Measurements from ENCODE around the gene PYGL.

Gene PYGL

DNA sequence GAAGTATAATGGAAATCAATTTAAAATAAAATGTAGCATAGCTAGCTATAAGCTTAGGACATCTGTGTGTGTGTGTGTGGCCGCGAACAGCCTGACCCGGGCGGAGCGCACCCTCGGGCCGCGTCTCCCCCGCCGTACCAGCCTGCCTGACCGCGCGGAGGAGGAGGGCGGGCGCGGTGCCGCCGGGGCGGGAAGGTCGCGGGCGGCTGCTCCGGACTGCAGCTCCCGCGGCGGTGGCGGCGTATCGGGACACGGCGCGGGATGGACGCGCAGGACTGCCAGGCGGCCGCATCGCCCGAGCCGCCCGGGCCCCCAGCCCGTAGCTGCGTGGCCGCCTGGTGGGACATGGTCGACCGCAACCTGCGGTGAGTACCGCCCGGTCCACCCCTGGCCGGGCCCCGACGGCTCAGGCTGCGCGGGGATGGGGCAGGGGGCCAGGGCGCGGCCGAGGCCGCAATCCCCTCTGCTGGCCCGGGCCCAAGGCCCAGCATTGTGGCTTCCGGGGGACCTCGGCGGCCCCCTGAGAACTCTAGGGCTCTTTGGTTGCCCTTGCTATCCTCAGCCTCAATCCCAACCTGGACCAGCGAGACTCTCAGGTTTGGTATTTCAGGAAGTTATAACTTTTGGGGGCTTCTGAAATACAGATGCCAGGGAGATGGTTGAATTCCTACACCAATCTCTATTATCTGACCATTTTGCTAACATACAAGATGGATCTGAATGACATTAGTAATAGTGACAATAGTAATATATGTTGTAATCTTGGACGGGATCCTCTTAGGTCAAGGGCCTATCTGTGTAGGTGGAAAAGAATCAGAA is 72.2 kb downstream of the PYGL start, which contains the start of gene ABHD12B:
TSS of gene ABHD12B (plus strand) at position 140 of the 819 bp plus-strand sequence. CDS start at position 262, 122 bp downstream.
- no peak for DNase-seq (ENCODE audit: low read depth)

DNA sequence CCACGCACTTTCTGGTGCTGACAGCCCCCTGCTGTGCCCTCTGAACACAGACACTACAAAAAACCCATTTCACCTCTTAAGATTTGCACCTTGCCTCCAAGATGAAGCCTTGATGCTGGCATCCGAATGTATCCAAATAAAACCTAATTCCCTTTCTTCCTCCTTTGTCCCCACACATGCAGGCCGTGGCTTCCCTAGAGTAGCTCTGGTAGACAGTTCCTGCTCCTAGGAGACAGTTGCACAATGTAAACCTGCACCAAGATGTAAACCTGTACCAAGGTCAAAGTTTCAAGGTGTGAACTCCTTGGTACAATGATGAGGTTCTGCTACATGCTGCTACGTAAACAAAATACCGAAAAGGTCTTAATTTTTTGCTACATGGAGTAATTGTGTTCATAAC is 73.1 kb downstream of the PYGL start:
- no peak for DNase-seq (ENCODE audit: low read depth)

DNA sequence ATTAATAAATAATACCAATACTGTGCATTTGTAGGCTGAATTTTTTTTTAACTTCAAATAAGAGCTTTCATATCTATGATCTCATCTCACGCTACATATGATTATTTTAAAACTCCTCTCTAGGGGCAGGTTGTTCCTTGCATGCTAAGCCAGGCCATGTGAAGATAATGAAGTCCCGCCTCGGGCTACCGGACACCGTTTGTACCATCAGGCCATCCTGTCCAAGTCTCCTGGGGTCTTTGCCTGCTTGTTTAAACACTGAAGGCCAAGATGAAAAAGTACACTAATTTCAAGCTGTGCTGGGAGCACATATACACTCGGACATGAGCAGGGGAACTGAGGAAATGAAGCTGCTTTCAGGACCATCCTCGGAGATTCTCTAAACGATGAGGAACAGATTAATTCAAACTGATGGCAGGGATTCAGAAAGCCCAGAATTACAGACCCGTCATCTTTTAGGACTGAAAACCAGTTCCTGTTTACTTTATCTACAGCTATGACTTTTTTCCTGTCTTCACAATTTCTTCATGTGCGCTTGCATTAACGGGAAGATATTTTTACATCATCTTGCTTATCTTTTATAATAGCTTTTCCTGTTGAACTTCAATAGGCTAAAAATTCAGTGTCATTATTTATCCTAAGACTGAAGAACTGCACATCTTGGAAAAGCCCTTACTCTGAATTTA is 78.7 kb downstream of the PYGL start:
- DNase-seq (ENCODE audit: low read depth): no peak

DNA sequence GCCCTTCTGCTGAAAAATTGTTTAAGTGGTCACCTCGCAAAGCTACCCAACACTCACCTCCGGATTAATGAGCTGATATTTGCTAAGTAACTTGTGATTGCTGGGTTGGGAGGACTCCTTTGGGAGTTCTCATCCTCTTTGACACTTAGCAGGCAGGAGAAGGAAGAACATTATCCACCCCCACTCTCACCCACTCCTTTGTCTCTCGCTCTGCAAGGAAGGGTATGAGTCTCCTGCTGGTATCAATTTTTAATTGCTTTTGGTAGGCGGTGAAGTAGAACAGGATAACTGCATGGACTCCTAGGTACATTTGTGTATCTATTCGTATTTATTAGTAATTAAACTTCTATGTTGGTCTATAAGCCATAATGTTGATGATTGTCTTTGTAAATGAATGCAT is 79.3 kb downstream of the PYGL start:
- DNase-seq (ENCODE audit: low read depth): no peak

DNA sequence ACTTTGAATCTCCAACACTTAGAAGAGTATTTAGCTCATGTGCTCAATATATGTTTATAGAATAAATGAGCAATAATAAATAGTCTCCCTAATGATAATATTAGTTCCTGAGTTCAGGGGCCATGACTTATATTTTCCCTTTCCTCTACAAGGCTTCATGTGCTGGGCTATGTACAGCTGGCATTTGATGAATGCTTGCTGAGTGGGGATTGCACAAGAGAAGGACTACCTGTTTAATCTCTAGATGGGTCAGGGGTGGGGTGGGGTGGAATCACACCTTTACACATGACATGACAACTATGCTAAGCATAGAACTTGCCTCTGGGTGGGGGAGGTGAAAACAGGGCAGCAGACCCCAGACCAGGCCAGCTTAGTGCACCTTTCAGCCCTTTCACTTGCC is 80.0 kb downstream of the PYGL start:
- no peak for DNase-seq (ENCODE audit: low read depth)

DNA sequence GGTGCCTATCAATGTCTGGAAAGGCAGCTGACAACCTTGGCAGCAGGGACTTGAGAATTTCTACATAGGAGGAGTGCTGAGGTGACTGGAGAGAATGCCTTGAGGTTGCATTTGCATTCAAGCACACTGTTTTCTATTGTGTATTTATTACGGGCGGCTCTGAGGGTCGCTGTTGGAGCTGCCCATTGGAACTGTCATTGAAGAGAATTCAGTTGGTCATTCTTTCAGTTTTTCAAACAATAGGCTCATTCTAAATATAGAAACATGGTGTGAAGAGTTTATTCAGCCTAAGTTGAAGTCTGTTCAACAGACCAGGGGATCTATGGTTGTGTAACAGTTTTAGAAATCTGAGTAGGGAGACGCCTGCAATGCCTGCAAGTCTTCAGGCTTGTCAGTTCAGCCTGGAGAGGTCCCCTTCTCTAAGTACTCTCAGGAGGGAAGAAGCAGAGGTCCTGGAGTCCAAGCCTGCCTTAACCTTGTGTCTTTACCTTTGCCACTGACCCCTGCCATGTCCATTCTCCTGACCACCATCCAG is 82.2 kb downstream of the PYGL start:
- no peak for DNase-seq (ENCODE audit: low read depth)

DNA sequence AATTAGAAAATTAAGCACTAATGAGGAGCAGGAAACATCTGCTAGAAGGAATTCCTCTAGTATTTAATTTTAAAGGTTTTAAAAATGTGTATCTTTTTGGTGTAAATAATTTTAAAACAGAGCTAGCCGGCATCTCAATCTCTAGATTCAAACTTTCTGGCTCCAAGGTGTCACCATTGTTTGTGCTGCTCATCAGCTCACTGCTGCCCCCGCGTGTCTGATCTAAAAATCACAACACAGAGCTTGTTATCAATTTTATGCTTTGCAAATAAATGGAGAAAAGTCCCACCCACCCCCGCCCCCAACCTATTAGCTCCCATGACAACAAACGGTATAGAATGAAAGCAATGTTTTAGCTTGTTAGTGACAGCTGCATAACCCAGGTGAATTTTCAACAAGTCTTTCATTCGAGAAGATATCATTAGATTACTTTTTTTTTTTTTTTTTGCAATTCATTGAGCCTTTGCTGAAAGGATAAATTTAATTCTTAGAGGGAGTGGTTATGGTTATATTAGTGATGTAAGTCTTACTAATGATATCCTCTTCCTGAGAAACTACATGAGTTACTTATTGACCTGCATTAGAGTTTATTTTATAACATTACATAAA is 83.7 kb downstream of the PYGL start:
- no peak for DNase-seq (ENCODE audit: low read depth)

DNA sequence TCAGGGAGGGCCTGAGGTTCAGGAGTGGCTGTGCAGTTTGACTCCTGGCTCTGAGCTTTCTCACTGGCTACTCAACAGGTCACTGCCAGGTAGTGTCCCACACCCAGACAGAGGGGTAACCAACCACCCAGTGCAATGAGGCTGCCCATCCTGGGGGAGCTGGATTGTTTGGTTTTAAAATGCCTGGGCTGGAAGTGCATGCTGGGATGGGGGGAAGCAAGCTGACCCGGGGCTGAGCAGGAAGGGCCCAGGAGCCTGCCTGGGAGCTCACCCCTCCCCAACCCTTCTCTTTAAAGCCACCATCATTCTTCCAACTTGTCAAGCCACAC is 85.0 kb downstream of the PYGL start:
- no peak for DNase-seq (ENCODE audit: low read depth)

DNA sequence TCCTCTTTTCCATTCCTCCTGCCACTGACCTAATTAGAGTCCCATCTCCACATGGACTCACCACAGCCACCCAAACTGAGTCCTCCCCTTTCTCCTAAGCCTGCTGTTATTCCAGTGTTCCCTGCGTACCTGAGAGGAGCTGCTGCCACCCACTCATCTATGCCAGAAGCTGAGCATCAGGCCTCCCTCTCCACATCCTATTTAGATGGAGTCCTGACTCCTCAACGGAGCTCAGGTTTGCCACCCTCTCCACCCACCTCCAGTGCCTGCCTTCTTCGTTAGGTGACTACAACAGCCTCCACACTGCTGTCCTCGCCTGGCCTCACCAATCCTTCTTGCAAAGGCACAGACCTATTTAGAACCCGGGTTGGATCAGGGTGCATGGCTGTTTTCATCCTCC is 87.6 kb downstream of the PYGL start:
- DNase-seq (ENCODE audit: low read depth): no peak

DNA sequence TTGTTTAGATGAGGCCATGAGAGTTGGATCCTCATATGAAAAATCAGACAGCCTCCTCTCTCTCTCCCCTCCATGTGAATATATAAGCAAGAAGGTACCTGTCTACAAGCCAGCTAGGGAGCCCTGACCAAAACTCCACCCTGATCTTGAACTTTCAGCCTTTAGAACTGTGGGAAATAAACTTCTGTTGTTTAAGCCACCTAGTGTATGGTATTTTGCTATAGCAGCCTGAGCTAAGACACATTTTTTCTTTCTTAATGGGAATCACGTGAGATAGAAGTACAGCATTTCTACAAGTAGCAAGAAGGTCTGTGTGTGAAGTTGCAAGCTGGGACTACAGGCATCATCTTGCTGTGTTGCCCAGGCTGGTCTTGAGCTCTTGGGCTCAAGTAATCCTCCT is 88.7 kb downstream of the PYGL start:
- DNase-seq (ENCODE audit: low read depth): no peak
